Tibial nerve (tissue), 4 donors: ENCODE measurements around the gene CERS2. TPM values are rescaled to one million over a fixed set of nuclear protein-coding genes. Genes with fewer than 3 reads are reported as not detected.

ENCODE experiments used
- DNase-seq, 2 donors: peaks; one replicate each; pipeline ENCODE4 v3.0.0-alpha.2; 2019; ENCODE audit warnings: low spot score in 2 of 2
- H3K27ac ChIP-seq, 4 donors: fragments of 200-600 bp; sonication (generic) in 3 of 4; one replicate each; pipeline ENCODE4 v1.5.1; 2017 to 2019; ENCODE audit warnings: mild to moderate bottlenecking in 1 of 4
- H3K27me3 ChIP-seq, 2 donors: fragments of 200-600 bp; sonication (generic) in 1 of 2; one replicate each; pipeline versions ENCODE4 v1.5.1 to v1.6.0; 2017 to 2019
- H3K36me3 ChIP-seq, 3 donors: fragments of 200-600 bp; sonication (generic); one replicate each; pipeline ENCODE4 v1.5.1; 2018 to 2019
- H3K4me1 ChIP-seq, 4 donors: fragments of 200-600 bp; sonication (generic) in 3 of 4; one replicate each; pipeline ENCODE4 v1.5.1; 2017 to 2019
- H3K4me3 ChIP-seq, 4 donors: fragments of 200-600 bp; sonication (generic) in 3 of 4; one replicate each; pipeline ENCODE4 v1.5.1; 2017 to 2019; ENCODE audit warnings: mild to moderate bottlenecking in 1 of 4, moderate library complexity in 1 of 4
- H3K9me3 ChIP-seq, 4 donors: fragments of 200-600 bp; sonication (generic) in 3 of 4; one replicate each; pipeline ENCODE4 v1.5.1; 2017 to 2019
- EP300 ChIP-seq, 2 donors: sonication (generic); formaldehyde crosslinking; IDR thresholded peaks; one replicate each; pipeline ENCODE4 v1.6.1; 2017; ENCODE audit warnings: antibody characterized with exemption in 2 of 2, mild to moderate bottlenecking in 1 of 2
- POLR2A ChIP-seq, 2 donors: fragments of 450-650 bp; IDR thresholded peaks; one replicate each; pipeline ENCODE4 v1.6.1; 2017; ENCODE audit warnings: antibody characterized with exemption in 2 of 2, mild to moderate bottlenecking in 2 of 2, moderate library complexity in 2 of 2
- whole genome bisulfite sequencing, 2 donors: methylation state at CpG; one replicate each; pipeline ENCODE4 v1.1.5; 2018; 5-methylcytosine and 5-hydroxymethylcytosine counted together
- total RNA-seq, 4 donors: library from RNA; depleted of rRNA; stranded (reverse); fragments of >200 nt; gene quantifications; one replicate each; pipeline ENCODE4 v1.1.0, GENCODE V29; 2016
- TF ChIP-seq, protein P1 (sequence below), 5 experiments: fragments of 200-600 bp in 3 of 5; fragments of 450-650 bp in 2 of 5; sonication (generic) in 3 of 5; IDR thresholded peaks; one replicate each; pipeline ENCODE4 v1.5.1; 2016 to 2019; ENCODE audit warnings: antibody characterized with exemption in 5 of 5, mild to moderate bottlenecking in 3 of 5, moderate library complexity in 2 of 5

Gene CERS2, protein sequence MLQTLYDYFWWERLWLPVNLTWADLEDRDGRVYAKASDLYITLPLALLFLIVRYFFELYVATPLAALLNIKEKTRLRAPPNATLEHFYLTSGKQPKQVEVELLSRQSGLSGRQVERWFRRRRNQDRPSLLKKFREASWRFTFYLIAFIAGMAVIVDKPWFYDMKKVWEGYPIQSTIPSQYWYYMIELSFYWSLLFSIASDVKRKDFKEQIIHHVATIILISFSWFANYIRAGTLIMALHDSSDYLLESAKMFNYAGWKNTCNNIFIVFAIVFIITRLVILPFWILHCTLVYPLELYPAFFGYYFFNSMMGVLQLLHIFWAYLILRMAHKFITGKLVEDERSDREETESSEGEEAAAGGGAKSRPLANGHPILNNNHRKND
- total RNA-seq: 100 to 1,000 TPM; 137 to 168 (median 140) TPM

DNA sequence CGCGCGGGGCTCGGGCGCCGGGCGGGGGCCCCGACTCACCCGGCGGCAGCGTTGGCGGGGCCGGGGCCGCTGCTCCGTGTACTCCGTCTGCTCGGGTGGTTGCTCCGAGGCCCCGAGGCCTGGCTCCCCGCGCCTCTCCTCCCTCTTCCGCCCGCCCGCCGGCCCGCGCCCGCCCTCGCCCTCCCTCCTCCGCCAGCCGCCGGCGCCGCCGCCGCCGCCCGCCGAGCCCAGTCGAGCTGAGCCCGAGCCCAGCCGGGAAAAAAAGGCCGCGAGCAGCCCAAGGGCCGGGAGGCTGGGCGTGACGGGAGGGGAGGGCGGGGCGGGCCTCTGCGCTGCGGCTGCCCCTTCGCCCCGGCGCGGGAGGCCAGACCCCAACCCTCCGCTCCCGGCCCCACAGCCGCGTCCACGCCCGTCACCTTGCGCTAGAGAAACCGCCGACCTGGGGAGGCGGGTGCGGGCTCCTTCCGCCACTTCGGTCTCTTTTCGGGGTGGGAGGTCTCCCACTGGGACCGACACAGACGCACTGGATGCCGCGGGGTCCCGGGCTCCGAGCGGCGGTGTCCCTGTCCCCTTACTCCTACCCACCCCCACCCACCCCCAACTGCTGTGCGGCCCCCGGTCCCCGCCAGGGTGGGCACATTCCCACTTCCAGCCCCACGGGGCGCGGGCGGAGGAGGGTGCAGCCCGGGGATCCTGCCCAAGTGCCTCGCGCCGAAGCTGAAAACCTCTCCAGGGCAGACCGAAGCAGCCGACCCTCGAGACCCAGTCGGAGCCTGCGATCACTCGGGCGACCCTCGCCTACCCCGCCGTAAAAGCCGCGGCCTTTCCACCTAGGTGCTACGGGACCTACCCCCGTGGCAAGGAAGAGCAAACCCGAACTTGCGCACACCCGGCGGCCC, at the start of gene CERS2:
Gene CERS2 (minus strand): TSS at position 256 of the 899 bp plus-strand sequence. CDS start 5,745 bp downstream, outside the sequence.
- H3K27me3 ChIP-seq: no peaks in the 10 kb centered on the region
- WGBS, 2 donors: 15 to 17% methylated on average over 27 to 33 of the region's 106 CpGs
- TF ChIP-seq, protein P1, sequence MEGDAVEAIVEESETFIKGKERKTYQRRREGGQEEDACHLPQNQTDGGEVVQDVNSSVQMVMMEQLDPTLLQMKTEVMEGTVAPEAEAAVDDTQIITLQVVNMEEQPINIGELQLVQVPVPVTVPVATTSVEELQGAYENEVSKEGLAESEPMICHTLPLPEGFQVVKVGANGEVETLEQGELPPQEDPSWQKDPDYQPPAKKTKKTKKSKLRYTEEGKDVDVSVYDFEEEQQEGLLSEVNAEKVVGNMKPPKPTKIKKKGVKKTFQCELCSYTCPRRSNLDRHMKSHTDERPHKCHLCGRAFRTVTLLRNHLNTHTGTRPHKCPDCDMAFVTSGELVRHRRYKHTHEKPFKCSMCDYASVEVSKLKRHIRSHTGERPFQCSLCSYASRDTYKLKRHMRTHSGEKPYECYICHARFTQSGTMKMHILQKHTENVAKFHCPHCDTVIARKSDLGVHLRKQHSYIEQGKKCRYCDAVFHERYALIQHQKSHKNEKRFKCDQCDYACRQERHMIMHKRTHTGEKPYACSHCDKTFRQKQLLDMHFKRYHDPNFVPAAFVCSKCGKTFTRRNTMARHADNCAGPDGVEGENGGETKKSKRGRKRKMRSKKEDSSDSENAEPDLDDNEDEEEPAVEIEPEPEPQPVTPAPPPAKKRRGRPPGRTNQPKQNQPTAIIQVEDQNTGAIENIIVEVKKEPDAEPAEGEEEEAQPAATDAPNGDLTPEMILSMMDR (IDR thresholded peaks at IDR 0.05): no peak
- TF ChIP-seq POLR2A (IDR thresholded peaks at IDR 0.05) (peak; percentile 19 to 68), EP300 (IDR thresholded peaks at IDR 0.05) (peak in 1 of 2 donors; percentile 30)
- peak; percentile 61 to 63 for DNase-seq
- peak within 1 kb of the TSS; percentile 96 to 99 (median 97) for H3K27ac ChIP-seq
- H3K4me1 ChIP-seq: peaks cover 0 to 85% (median 61%) of the 10 kb centered on the region in 4 donors
- no peaks in the 10 kb centered on the region for H3K36me3 ChIP-seq
- H3K4me3 ChIP-seq: peak within 1 kb of the TSS; percentile 70 to 89 (median 79)
- no peaks in the 10 kb centered on the region for H3K9me3 ChIP-seq

DNA sequence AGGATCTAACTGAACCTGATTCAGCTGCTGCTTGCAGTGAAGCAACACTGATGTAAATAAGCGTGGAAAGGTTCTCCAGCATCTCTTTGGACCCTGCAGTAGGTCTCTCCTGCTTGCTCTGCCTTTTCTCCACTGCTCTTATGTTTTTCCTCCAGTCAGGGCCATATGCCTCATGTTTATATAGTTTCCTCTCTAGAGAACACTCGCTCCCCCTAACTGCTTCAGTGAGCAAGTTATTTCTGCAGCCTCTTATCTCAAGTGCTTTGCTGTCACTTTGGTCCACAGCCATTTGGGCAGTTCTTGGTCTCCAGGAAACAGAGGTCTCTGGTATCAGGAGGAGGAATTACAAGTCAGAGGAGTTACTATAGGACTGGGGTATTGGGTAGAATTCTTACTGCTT, 38.9 kb upstream of the CERS2 start:
- Histone ChIP-seq H3K9me3 (no peaks in the 10 kb centered on the region), H3K27me3 (no peaks in the 10 kb centered on the region), H3K4me1 (peaks cover 0 to 51% (median 27%) of the 10 kb centered on the region in 4 donors), H3K36me3 (peaks cover 0 to 13% (median 0%) of the 10 kb centered on the region in 3 donors), H3K4me3 (no peak overlapping the region), H3K27ac (peak overlapping the region; percentile 49 to 91 (median 74))
- 25 to 48% methylated on average over 2 of the region's 2 CpGs for WGBS, 2 donors
- TF ChIP-seq, protein P1 (IDR thresholded peaks at IDR 0.05): no peak
- no peak for TF ChIP-seq POLR2A (IDR thresholded peaks at IDR 0.05)
- TF ChIP-seq EP300 (IDR thresholded peaks at IDR 0.05): no peak
- DNase-seq: no peak

DNA sequence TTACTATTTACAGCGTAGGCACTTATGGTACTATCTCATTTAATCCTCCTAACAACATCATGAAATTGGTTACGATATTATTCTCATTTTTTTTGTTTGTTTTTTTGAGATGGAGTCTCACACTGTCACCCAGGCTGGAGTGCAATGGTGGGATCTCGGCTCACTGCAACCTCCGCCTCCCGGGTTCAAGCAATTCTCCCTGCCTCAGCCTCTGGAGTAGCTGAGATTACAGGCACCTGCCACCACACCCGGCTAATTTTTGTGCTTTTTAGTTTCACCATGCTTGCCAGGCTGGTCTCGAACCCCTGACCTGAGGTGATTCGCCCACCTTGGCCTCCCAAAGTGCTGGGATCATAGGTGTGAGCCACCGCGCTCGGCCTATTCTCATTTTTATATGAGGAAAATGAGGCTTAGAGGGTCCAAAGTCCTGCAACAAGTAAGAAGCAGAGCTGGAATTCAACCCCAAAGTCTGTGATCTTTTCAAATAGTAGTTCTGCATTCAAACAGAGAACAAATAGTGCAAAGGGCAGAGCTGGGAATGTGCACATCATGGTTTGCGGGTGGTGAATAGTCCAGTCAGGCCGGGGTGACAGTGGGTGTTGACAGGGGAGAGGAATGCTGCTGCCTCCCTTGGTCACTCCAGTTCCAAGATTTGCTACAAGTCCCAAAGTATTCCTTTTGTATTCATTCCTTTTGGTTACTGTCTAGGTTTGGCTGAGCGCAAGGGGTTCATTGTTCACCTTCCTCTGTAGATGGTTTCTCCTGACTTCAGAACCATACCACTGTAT, 38.2 kb upstream of the CERS2 start:
- 69 to 71% methylated on average over 14 of the region's 14 CpGs for WGBS, 2 donors
- TF ChIP-seq EP300 (IDR thresholded peaks at IDR 0.05) (no peak), POLR2A (IDR thresholded peaks at IDR 0.05) (peak in 1 of 2 donors; percentile 28)
- TF ChIP-seq, protein P1 (IDR thresholded peaks at IDR 0.05): no peak
- Histone ChIP-seq H3K4me1 (peaks cover 0 to 53% (median 29%) of the 10 kb centered on the region in 4 donors), H3K4me3 (no peak overlapping the region), H3K27ac (peak overlapping the region; percentile 49 to 91 (median 74)), H3K9me3 (no peaks in the 10 kb centered on the region), H3K36me3 (peaks cover 0 to 6% (median 0%) of the 10 kb centered on the region in 3 donors), H3K27me3 (no peaks in the 10 kb centered on the region)
- DNase-seq: no peak

DNA sequence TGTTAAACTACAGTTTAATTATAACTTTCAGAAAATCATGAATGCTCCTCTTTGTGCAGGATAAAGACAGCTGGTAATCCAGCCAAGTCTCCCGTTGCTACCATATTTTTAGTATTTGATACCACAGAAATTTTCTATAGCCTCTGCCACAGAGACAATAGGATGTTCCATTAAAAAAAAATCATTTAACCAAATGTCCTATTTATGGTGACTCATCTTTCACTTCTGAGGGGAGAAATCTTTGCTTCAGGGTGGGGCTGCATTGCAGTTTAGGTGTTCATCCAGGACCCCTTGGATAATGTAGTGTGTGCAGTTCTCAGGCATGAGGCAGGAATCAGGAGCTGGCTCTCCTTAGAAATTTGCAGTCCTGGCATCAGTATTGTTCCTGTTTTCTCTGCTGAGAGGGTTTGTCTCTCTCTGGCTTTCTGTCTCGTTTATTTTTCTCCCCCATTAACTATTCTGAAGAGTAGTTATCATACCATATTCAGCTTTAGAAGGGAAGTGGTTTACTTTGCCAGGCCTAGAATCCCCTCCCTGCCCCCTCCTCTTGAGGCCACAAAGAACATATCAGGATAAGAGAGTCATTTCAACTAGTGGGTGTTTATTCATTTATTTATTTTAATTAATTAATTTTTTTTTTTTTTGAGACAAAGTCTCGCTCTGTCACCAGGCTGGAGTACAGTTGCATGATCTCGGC, 36.7 kb upstream of the CERS2 start:
- peaks cover 0 to 65% (median 39%) of the 10 kb centered on the region in 4 donors for H3K4me1 ChIP-seq
- WGBS, 2 donors: 34 to 39% methylated on average over 4 of the region's 4 CpGs
- TF ChIP-seq, protein P1 (IDR thresholded peaks at IDR 0.05): no peak
- TF ChIP-seq POLR2A (IDR thresholded peaks at IDR 0.05) (no peak), EP300 (IDR thresholded peaks at IDR 0.05) (no peak)
- H3K36me3 ChIP-seq: no peaks in the 10 kb centered on the region
- H3K4me3 ChIP-seq: no peak overlapping the region
- H3K27me3 ChIP-seq: no peaks in the 10 kb centered on the region
- peak overlapping the region in 3 of 4 donors; percentile 64 to 91 (median 83) for H3K27ac ChIP-seq
- no peaks in the 10 kb centered on the region for H3K9me3 ChIP-seq
- DNase-seq: no peak
